H1 (cell line): ENCODE results near the gene MRPL52.

ENCODE experiments used
- NANOG ChIP-seq: IDR thresholded peaks from 2 replicates; pipeline ENCODE4 v1.6.1; 2011; ENCODE audit warnings: low read length, low read depth, mild to moderate bottlenecking, inconsistent platforms; ENCODE audit not compliant: insufficient read depth, poor library complexity, severe bottlenecking
- NRF1 ChIP-seq: IDR thresholded peaks from 2 replicates; pipeline ENCODE4 v1.6.1; 2011; ENCODE audit warnings: mild to moderate bottlenecking, low read depth, low read length, improper control_type of control experiment
- POLR2A ChIP-seq, 2 experiments: IDR thresholded peaks; 1 replicate in 1 of 2; 2 replicates in 1 of 2; pipeline ENCODE4 v1.6.1; 2011; ENCODE audit warnings: low read depth in 2 of 2, low read length in 2 of 2, mild to moderate bottlenecking in 2 of 2; ENCODE audit errors: control extremely low read depth in 1 of 2
- SP4 ChIP-seq: IDR thresholded peaks from 2 replicates; pipeline ENCODE4 v1.6.1; 2012; ENCODE audit warnings: low read length, inconsistent platforms
- TBP ChIP-seq: IDR thresholded peaks from 2 replicates; pipeline ENCODE4 v1.6.1; 2011; ENCODE audit warnings: low read depth, low read length, improper control_type of control experiment
- TEAD4 ChIP-seq: IDR thresholded peaks from 2 replicates; pipeline ENCODE4 v1.6.1; 2012; ENCODE audit warnings: low read depth, low read length, inconsistent platforms, mixed read lengths
- TF ChIP-seq, protein P1 (sequence below): IDR thresholded peaks from 2 replicates; pipeline ENCODE4 v1.6.1; 2012; ENCODE audit warnings: inconsistent platforms
- TF ChIP-seq, protein P2 (sequence below), 3 experiments: IDR thresholded peaks; 1 replicate in 2 of 3; 2 replicates in 1 of 3; pipeline versions ENCODE4 v1.5.1 to v1.6.1; 2011; ENCODE audit warnings: low read length in 3 of 3, mild to moderate bottlenecking in 3 of 3, inconsistent platforms in 2 of 3, low read depth in 1 of 3, moderate library complexity in 1 of 3; ENCODE audit not compliant: insufficient read depth in 1 of 3; ENCODE audit errors: control extremely low read depth in 1 of 3
- TF ChIP-seq, protein P3 (sequence below): IDR thresholded peaks from 2 replicates; pipeline ENCODE4 v1.6.1; 2012; ENCODE audit warnings: inconsistent platforms

DNA sequence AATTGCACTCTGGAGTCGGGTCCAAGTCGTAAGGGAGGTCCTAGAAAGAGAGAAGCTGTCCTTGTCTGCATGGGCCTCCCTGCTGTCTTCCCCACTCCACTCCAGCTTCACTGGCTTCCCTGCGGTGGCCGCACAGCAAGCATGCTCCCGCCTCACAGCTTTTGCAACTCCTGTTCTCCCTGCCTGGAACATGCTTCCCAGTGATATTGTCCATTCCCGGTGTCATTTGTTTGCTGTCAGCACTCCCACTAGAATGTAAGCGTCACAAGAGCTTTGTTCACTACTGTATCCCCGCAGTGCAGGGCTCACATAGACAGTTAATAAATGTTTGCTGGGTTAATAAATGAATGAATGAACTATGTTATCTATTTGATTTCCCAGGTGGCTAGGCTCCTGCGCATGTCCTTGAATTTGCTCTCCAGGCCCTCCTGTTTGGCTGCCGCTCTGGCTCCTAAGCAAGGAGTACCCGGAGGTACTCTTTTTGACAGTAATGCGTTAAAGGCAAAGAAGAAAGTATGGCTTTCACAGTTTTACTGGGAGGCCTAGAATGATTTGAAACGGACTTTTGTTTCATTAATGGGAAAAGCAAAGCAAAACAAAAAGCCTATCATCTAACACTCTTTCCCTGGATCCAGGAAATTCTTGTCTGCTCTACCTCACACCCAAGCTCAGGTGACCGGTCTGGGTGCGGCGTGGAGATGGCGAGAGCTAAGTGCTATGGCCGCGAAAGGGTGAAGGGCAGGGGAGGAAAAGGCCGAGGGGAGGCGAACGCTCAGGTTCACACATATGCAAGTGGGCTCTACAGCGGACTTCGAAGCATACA is 8.3 kb upstream of the MRPL52 start:
- TF ChIP-seq TBP = no peak
- TF ChIP-seq, protein P1, sequence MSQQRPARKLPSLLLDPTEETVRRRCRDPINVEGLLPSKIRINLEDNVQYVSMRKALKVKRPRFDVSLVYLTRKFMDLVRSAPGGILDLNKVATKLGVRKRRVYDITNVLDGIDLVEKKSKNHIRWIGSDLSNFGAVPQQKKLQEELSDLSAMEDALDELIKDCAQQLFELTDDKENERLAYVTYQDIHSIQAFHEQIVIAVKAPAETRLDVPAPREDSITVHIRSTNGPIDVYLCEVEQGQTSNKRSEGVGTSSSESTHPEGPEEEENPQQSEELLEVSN = 0 out of 2 replicates have a peak, but pooled peaks have one; percentile 24
- TF ChIP-seq POLR2A (IDR thresholded peaks at IDR 0.05; ENCODE audit: control extremely low read depth in 1 of 2, low read depth in 2 of 2, low read length in 2 of 2) = peak in 1 of 2 experiments; percentile 77; a peak in 1 of 3 replicates
- TF ChIP-seq NANOG = no peak
- TF ChIP-seq, protein P2, sequence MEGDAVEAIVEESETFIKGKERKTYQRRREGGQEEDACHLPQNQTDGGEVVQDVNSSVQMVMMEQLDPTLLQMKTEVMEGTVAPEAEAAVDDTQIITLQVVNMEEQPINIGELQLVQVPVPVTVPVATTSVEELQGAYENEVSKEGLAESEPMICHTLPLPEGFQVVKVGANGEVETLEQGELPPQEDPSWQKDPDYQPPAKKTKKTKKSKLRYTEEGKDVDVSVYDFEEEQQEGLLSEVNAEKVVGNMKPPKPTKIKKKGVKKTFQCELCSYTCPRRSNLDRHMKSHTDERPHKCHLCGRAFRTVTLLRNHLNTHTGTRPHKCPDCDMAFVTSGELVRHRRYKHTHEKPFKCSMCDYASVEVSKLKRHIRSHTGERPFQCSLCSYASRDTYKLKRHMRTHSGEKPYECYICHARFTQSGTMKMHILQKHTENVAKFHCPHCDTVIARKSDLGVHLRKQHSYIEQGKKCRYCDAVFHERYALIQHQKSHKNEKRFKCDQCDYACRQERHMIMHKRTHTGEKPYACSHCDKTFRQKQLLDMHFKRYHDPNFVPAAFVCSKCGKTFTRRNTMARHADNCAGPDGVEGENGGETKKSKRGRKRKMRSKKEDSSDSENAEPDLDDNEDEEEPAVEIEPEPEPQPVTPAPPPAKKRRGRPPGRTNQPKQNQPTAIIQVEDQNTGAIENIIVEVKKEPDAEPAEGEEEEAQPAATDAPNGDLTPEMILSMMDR (IDR thresholded peaks at IDR 0.05; ENCODE audit: control extremely low read depth in 1 of 3, insufficient read depth in 1 of 3, low read depth in 1 of 3, low read length in 3 of 3) = no peak
- TF ChIP-seq, protein P3, sequence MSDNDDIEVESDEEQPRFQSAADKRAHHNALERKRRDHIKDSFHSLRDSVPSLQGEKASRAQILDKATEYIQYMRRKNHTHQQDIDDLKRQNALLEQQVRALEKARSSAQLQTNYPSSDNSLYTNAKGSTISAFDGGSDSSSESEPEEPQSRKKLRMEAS = peak; percentile 59; the same call in 1 of the 2 replicates
- TF ChIP-seq SP4 = no peak
- no peak for TF ChIP-seq NRF1
- no peak for TF ChIP-seq TEAD4
